Fibroblast of lung (primary cell): ENCODE results near the gene ALPG. TPM values are rescaled to one million over a fixed set of nuclear protein-coding genes. Genes with fewer than 3 reads are reported as not detected.
"Not testable (repeated sequence)": the region's sequence is repeated elsewhere in the genome, so short reads cannot be mapped to it uniquely, and the experiment has no call there.

Source experiments
- DNase-seq, 2 donors: peaks; one replicate each; pipeline versions ENCODE4 v3.0.0 to v3.0.0-alpha.2; 2010; ENCODE audit warnings: low read depth in 2 of 2
- H2AFZ ChIP-seq: 2 replicates; pipeline ENCODE4 v1.5.1; 2012; ENCODE audit warnings: low read length, control low read depth, inconsistent platforms
- H3K27ac ChIP-seq: 2 replicates; pipeline ENCODE4 v1.5.1; 2011; ENCODE audit warnings: low read length, control low read depth; ENCODE audit not compliant: insufficient read depth
- H3K27me3 ChIP-seq: 2 replicates; pipeline ENCODE4 v1.5.1; 2011; ENCODE audit warnings: mild to moderate bottlenecking, low read length; ENCODE audit not compliant: control insufficient read depth, insufficient read depth
- H3K36me3 ChIP-seq: 2 replicates; pipeline ENCODE4 v1.5.1; 2011; ENCODE audit warnings: low read length; ENCODE audit not compliant: control insufficient read depth, insufficient read depth
- H3K4me1 ChIP-seq: 2 replicates; pipeline ENCODE4 v1.5.1; 2011; ENCODE audit warnings: low read length; ENCODE audit not compliant: control insufficient read depth, insufficient read depth; ENCODE audit errors: extremely low read depth
- H3K4me2 ChIP-seq: 2 replicates; pipeline ENCODE4 v1.5.1; 2011; ENCODE audit warnings: low read length, control low read depth; ENCODE audit not compliant: insufficient read depth; ENCODE audit errors: extremely low read depth
- H3K4me3 ChIP-seq, 4 experiments: fragments of 200-600 bp in 1 of 4; sonication (generic) in 1 of 4; replicated peaks in 1 of 4; 2 replicates each; pipeline ENCODE4 v1.5.1; 2011 to 2016; ENCODE audit warnings: low read length in 4 of 4, low read depth in 3 of 4, mild to moderate bottlenecking in 3 of 4, control low read depth in 2 of 4, inconsistent platforms in 1 of 4, mixed read lengths in 1 of 4; ENCODE audit not compliant: insufficient read depth in 1 of 4; ENCODE audit errors: control extremely low read depth in 1 of 4
- H3K79me2 ChIP-seq: 2 replicates; pipeline ENCODE4 v1.5.1; 2012; ENCODE audit warnings: mild to moderate bottlenecking, low read length, inconsistent platforms; ENCODE audit not compliant: control insufficient read depth, insufficient read depth
- H3K9ac ChIP-seq: 2 replicates; pipeline ENCODE4 v1.5.1; 2011; ENCODE audit warnings: mild to moderate bottlenecking, low read length, control low read depth; ENCODE audit not compliant: insufficient read depth
- H3K9me3 ChIP-seq: 2 replicates; pipeline ENCODE4 v1.5.1; 2012; ENCODE audit warnings: low read depth, low read length; ENCODE audit not compliant: control insufficient read depth, insufficient read depth
- H4K20me1 ChIP-seq: 2 replicates; pipeline ENCODE4 v1.5.1; 2011; ENCODE audit warnings: low read length; ENCODE audit not compliant: control insufficient read depth, insufficient read depth; ENCODE audit errors: extremely low read depth
- EZH2 ChIP-seq: IDR thresholded peaks from 2 replicates; pipeline ENCODE4 v1.5.1; 2012; ENCODE audit warnings: low read length, control low read depth, mild to moderate bottlenecking; ENCODE audit errors: missing control alignments
- polyA plus RNA-seq, 2 donors: library from polyadenylated mRNA; depleted of rRNA in 1 of 2; stranded (reverse) in 1 of 2; unstranded in 1 of 2; fragments of >200 nt; gene quantifications; 2 replicates each; pipeline ENCODE4 v1.2.1, GENCODE V29; 2011 to 2012; ENCODE audit warnings: missing spikeins in 1 of 2
- total RNA-seq: library from RNA; depleted of rRNA; stranded (reverse); fragments of >200 nt; gene quantifications from 2 replicates; pipeline ENCODE4 v1.2.1, GENCODE V29; 2014
- TF ChIP-seq, protein P1 (sequence below), 2 donors: IDR thresholded peaks in 1 of 2; conservative IDR thresholded peaks in 1 of 2; 1 replicate in 1 of 2; 2 replicates in 1 of 2; pipeline ENCODE4 v1.5.1; 2011 to 2012; ENCODE audit warnings: low read length in 2 of 2, control low read depth in 1 of 2, inconsistent platforms in 1 of 2, low read depth in 1 of 2, mild to moderate bottlenecking in 1 of 2

Gene ALPG
- total and polyA plus RNA-seq, 2 donors (not counting 1 experiment from before 2014, with no cell fraction given) = not detected

DNA sequence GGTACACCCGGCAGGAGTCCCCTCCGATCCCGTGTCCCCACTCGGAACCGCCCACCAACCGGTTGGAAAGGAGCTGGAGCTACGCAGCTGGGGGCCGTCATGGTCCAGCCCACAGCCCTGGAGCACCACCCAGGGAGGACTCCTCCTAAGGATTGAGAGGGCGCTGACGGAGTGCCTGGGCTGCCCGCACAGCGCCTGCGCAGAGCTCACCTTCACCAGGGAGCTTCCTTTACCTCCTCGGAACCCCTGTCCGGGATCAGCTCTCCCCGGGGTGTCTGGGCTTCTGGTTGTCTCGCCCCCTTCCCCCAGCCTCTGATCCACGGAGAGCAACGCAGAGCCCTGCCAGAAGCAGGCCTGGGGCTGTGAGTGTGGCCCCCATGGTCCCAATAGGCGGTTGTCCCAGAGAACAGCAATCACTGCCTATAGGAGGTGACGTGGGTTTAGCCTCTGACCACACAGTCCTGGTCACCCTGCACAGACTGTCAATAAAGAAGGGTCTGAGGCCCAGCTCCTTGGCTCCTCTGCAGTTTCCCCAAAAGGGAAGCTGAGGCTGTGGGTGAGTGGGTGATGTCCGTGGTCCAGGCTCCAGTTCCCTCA is 14.6 kb downstream of the ALPG start:
- H3K27me3 ChIP-seq = peaks cover 50% of the 10 kb centered on the region
- H3K4me2 ChIP-seq = no peak overlapping the region
- H3K4me1 ChIP-seq = no peaks in the 10 kb centered on the region
- no peak overlapping the region for H3K27ac ChIP-seq
- no peak overlapping the region for H3K9ac ChIP-seq
- H3K36me3 ChIP-seq = no peaks in the 10 kb centered on the region
- no peak overlapping the region for H3K4me3 ChIP-seq
- no peak for DNase-seq
- H3K9me3 ChIP-seq = no peaks in the 10 kb centered on the region
- H4K20me1 ChIP-seq = no peaks in the 10 kb centered on the region
- H2AFZ ChIP-seq = no peak overlapping the region
- TF ChIP-seq EZH2 = no peak
- TF ChIP-seq, protein P1, sequence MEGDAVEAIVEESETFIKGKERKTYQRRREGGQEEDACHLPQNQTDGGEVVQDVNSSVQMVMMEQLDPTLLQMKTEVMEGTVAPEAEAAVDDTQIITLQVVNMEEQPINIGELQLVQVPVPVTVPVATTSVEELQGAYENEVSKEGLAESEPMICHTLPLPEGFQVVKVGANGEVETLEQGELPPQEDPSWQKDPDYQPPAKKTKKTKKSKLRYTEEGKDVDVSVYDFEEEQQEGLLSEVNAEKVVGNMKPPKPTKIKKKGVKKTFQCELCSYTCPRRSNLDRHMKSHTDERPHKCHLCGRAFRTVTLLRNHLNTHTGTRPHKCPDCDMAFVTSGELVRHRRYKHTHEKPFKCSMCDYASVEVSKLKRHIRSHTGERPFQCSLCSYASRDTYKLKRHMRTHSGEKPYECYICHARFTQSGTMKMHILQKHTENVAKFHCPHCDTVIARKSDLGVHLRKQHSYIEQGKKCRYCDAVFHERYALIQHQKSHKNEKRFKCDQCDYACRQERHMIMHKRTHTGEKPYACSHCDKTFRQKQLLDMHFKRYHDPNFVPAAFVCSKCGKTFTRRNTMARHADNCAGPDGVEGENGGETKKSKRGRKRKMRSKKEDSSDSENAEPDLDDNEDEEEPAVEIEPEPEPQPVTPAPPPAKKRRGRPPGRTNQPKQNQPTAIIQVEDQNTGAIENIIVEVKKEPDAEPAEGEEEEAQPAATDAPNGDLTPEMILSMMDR (conservative IDR thresholded peaks at IDR 0.05 in 1 of 2, IDR thresholded peaks at IDR 0.05 in 1 of 2; ENCODE audit: low read depth in 1 of 2, low read length in 2 of 2) = no peak
- H3K79me2 ChIP-seq = no peaks in the 10 kb centered on the region

DNA sequence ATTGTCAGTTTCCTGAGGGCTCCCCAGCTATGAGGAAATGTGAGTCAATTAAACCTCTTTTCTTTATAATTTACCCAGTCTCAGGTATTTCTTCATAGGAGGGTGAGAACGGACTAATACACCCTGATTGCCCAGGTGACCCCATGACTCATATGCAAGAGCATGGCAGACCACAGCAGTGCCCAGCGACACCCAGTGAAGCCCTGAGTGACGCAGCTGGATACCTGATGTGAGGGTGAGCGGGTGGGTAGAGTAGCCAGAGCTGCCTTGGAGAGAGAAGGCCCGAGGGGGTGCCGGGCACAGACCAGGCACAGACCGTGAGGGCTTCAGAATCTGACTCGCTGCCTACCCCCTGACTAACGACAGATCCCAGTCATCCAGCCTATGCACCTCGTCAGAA is 15.4 kb downstream of the ALPG start:
- no peak overlapping the region for H3K4me2 ChIP-seq
- DNase-seq = no peak
- H3K4me3 ChIP-seq = no peak overlapping the region
- no peaks in the 10 kb centered on the region for H4K20me1 ChIP-seq
- H3K27me3 ChIP-seq = peaks cover 50% of the 10 kb centered on the region
- no peaks in the 10 kb centered on the region for H3K36me3 ChIP-seq
- H2AFZ ChIP-seq = no peak overlapping the region
- no peak for TF ChIP-seq EZH2
- TF ChIP-seq, protein P1 (conservative IDR thresholded peaks at IDR 0.05 in 1 of 2, IDR thresholded peaks at IDR 0.05 in 1 of 2; ENCODE audit: low read depth in 1 of 2, low read length in 2 of 2) = no peak
- H3K27ac ChIP-seq = no peak overlapping the region
- H3K9me3 ChIP-seq = no peaks in the 10 kb centered on the region
- no peaks in the 10 kb centered on the region for H3K79me2 ChIP-seq
- H3K9ac ChIP-seq = no peak overlapping the region
- H3K4me1 ChIP-seq = no peaks in the 10 kb centered on the region

DNA sequence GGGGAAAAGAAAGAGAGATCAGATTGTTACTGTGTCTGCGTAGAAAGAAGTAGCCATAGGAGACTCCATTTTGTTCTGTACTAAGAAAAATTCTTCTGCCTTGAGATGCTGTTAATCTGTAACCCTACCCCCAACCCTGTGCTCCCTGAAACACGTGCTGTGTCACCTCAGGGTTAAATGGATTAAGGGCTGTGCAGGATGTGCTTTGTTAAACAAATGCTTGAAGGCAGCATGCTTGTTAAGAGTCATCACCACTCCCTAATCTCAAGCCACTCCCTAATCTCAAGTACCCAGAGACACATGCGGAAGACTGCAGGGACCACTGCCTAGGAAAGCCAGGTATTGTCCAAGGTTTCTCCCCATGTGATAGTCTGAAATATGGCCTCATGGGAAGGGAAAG is 16.4 kb downstream of the ALPG start:
- H3K9ac ChIP-seq, H3K27ac ChIP-seq, DNase-seq, H3K79me2 ChIP-seq, H3K4me1 ChIP-seq, H3K4me3 ChIP-seq, H3K4me2 ChIP-seq, H3K36me3 ChIP-seq, H2AFZ ChIP-seq, H3K9me3 ChIP-seq, H4K20me1 ChIP-seq: not testable (repeated sequence)
- H3K27me3 ChIP-seq = peaks cover 46% of the 10 kb centered on the region

DNA sequence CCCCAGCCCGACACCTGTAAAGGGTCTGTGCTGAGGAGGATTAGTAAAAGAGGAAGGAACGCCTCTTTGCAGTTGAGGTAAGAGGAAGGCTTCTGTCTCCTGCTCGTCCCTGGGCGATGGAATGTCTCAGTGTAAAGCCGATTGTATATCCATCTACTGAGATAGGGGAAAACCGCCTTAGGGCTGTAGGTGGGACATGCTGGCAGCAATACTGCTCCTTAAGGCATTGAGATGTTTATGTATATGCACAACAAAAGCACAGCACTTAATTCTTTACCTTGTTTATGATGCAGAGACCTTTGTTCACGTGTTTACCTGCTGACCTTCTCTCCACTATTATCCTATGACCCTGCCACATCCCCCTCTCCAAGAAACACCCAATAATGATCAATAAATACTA is 16.8 kb downstream of the ALPG start:
- H3K9me3 ChIP-seq, H4K20me1 ChIP-seq, H2AFZ ChIP-seq, H3K4me3 ChIP-seq, H3K27ac ChIP-seq, H3K79me2 ChIP-seq, H3K9ac ChIP-seq, H3K4me1 ChIP-seq, H3K36me3 ChIP-seq, DNase-seq, H3K4me2 ChIP-seq: not testable (repeated sequence)
- H3K27me3 ChIP-seq = peaks cover 42% of the 10 kb centered on the region
